Colonic mucosa (tissue), 4 donors: ENCODE measurements around the gene PIK3R1. TPM values are rescaled to one million over a fixed set of nuclear protein-coding genes. Genes with fewer than 3 reads are reported as not detected.

Experiments
- DNase-seq: peaks from one replicate; pipeline ENCODE4 v3.0.0-alpha.2; 2020
- H3K27ac ChIP-seq: fragments of 200-600 bp; one replicate; pipeline ENCODE4 v1.8.0; 2021
- H3K27me3 ChIP-seq: fragments of 200-600 bp; one replicate; pipeline ENCODE4 v1.8.0; 2021
- H3K36me3 ChIP-seq: fragments of 200-600 bp; one replicate; pipeline ENCODE4 v1.8.0; 2021
- H3K4me1 ChIP-seq: fragments of 200-600 bp; one replicate; pipeline ENCODE4 v1.8.0; 2021; ENCODE audit warnings: mild to moderate bottlenecking
- H3K4me3 ChIP-seq: fragments of 200-600 bp; one replicate; pipeline ENCODE4 v1.8.0; 2021
- H3K9ac ChIP-seq, 2 donors: one replicate each; pipeline ENCODE4 v1.7.0; 2013; ENCODE audit warnings: control low read depth in 2 of 2, low read depth in 2 of 2, low read length in 2 of 2
- H3K9me3 ChIP-seq: fragments of 200-600 bp; one replicate; pipeline ENCODE4 v1.8.0; 2021
- CTCF ChIP-seq: fragments of 200-600 bp; IDR thresholded peaks from one replicate; pipeline ENCODE4 v1.8.0; 2022; ENCODE audit warnings: antibody characterized with exemption, mild to moderate bottlenecking
- intact Hi-C: fragments of 100-400 bp; cut with DNase I; formaldehyde crosslinking; loops from one replicate; pipeline ENCODE4 v1.14.1; 2022
- total RNA-seq, 2 donors: library from RNA; stranded (reverse); fragmentation: NEBNext Ultra II Directional in 1 of 2; extraction: Animal tissue kit (Norgen Biotek cat#: 25700) in 1 of 2; gene quantifications; one replicate each; pipeline ENCODE4 v1.2.1, GENCODE V29; 2021
- donor health status: healthy.
- donor health status: DM: no; HTN: no; CAD: no.
- donor health status: DM: no; HTN: no; CAD: no.

Gene PIK3R1
- total RNA-seq, 2 donors from 2014 or later, result 42.9 to 58.1 TPM

- Histone ChIP-seq H3K36me3 (no peaks in the 10 kb centered on the region), H3K9ac (no peak overlapping the region), H3K9me3 (no peaks in the 10 kb centered on the region), H3K27me3 (no peaks in the 10 kb centered on the region), H3K27ac (no peak overlapping the region), H3K4me1 (no peaks in the 10 kb centered on the region), H3K4me3 (no peak overlapping the region)
- no peak for TF ChIP-seq CTCF
- intact Hi-C loops, result loop anchor here (10.0 kb wide), 2 partner anchors 761 to 1011 kb away; no protein-coding TSS in a partner anchor
- DNase-seq, result no peak
These were observed 40.0 kb downstream of the PIK3R1 start for GRCh38 chr5:68255305-68256120.

GRCh38 chr5:68257210-68257609 is 41.7 kb downstream of the PIK3R1 start:
- TF ChIP-seq CTCF, result no peak
- no peaks in the 10 kb centered on the region for H3K4me1 ChIP-seq

GRCh38 chr5:68258531-68258930 is 43.0 kb downstream of the PIK3R1 start:
- no peaks in the 10 kb centered on the region for H3K27me3 ChIP-seq
- H3K27ac ChIP-seq, result no peak overlapping the region
- no peak for TF ChIP-seq CTCF
- no peak overlapping the region for H3K4me3 ChIP-seq
- no peaks in the 10 kb centered on the region for H3K9me3 ChIP-seq
- H3K9ac ChIP-seq, result no peak overlapping the region
- intact Hi-C loops, result loop anchor here (10.0 kb wide), 2 partner anchors 764 to 1014 kb away; no protein-coding TSS in a partner anchor
- no peaks in the 10 kb centered on the region for H3K36me3 ChIP-seq
- DNase-seq, result no peak
- H3K4me1 ChIP-seq, result peaks cover 3% of the 10 kb centered on the region

More at GRCh38 chr5:68257210-68257609, 41.7 kb downstream of the PIK3R1 start:
- Histone ChIP-seq H3K36me3 (no peaks in the 10 kb centered on the region), H3K9me3 (no peaks in the 10 kb centered on the region), H3K27me3 (no peaks in the 10 kb centered on the region), H3K4me3 (no peak overlapping the region), H3K9ac (no peak overlapping the region), H3K27ac (no peak overlapping the region)
- DNase-seq, result no peak
- intact Hi-C loops, result loop anchor here (10.0 kb wide), 2 partner anchors 762 to 1012 kb away; no protein-coding TSS in a partner anchor

GRCh38 chr5:68259700-68260099 is 44.1 kb downstream of the PIK3R1 start:
- Histone ChIP-seq H3K36me3 (no peaks in the 10 kb centered on the region), H3K9ac (no peak overlapping the region), H3K9me3 (no peaks in the 10 kb centered on the region), H3K27ac (no peak overlapping the region), H3K4me1 (peaks cover 12% of the 10 kb centered on the region), H3K4me3 (no peak overlapping the region), H3K27me3 (no peaks in the 10 kb centered on the region)
- DNase-seq, result no peak
- TF ChIP-seq CTCF, result no peak
- intact Hi-C loops, result loop anchor here (10.0 kb wide), 2 partner anchors 765 to 1015 kb away; no protein-coding TSS in a partner anchor

GRCh38 chr5:68260467-68260866 is 44.9 kb downstream of the PIK3R1 start:
- H3K9ac ChIP-seq, result no peak overlapping the region
- H3K4me3 ChIP-seq, result no peak overlapping the region
- TF ChIP-seq CTCF, result no peak
- H3K9me3 ChIP-seq, result no peaks in the 10 kb centered on the region
- no peaks in the 10 kb centered on the region for H3K27me3 ChIP-seq
- intact Hi-C loops, result no loop called here
- no peak for DNase-seq
- no peak overlapping the region for H3K27ac ChIP-seq
- no peaks in the 10 kb centered on the region for H3K36me3 ChIP-seq
- peaks cover 15% of the 10 kb centered on the region for H3K4me1 ChIP-seq
